Left ventricle myocardium inferior (tissue), 1 donor: ENCODE measurements around the gene ARHGEF17. TPM values are rescaled to one million over a fixed set of nuclear protein-coding genes. Genes with fewer than 3 reads are reported as not detected.

Experiments
- DNase-seq: peaks from one replicate; pipeline ENCODE4 v3.0.0-alpha.2; 2020
- H3K27ac ChIP-seq: fragments of 200-600 bp; replicated peaks from 2 replicates; pipeline ENCODE4 v1.8.0; 2021
- H3K27me3 ChIP-seq: fragments of 200-600 bp; 2 replicates; pipeline ENCODE4 v1.8.0; 2021; ENCODE audit warnings: low read depth
- H3K36me3 ChIP-seq: fragments of 200-600 bp; 2 replicates; pipeline ENCODE4 v1.8.0; 2021
- H3K4me1 ChIP-seq: fragments of 200-600 bp; 2 replicates; pipeline ENCODE4 v1.8.0; 2021
- H3K4me3 ChIP-seq: fragments of 200-600 bp; 2 replicates; pipeline ENCODE4 v1.8.0; 2021; ENCODE audit warnings: mild to moderate bottlenecking, moderate library complexity
- H3K9me3 ChIP-seq: fragments of 200-600 bp; replicated peaks from 2 replicates; pipeline ENCODE4 v1.8.0; 2021
- intact Hi-C: fragments of 100-400 bp; cut with micrococcal nuclease; formaldehyde crosslinking; loops from one replicate; pipeline ENCODE4 v1.11.0; 2022
- total RNA-seq: library from RNA; stranded (reverse); fragmentation: NEBNext Ultra II Directional; extraction: Animal tissue kit (Norgen Biotek cat#: 25700); gene quantifications from one replicate; pipeline ENCODE4 v1.2.1, GENCODE V29; 2021
- TF ChIP-seq, protein P1 (sequence below): fragments of 200-600 bp; IDR thresholded peaks from 2 replicates; pipeline ENCODE4 v1.8.0; 2021; ENCODE audit warnings: antibody characterized with exemption, mild to moderate bottlenecking, borderline replicate concordance
- donor health status: DM: no; HTN: yes; CAD: no; lungs with severe emphysema.

The ARHGEF17 gene
- total RNA-seq, 1 donor from 2014 or later = 53.1 TPM

DNA sequence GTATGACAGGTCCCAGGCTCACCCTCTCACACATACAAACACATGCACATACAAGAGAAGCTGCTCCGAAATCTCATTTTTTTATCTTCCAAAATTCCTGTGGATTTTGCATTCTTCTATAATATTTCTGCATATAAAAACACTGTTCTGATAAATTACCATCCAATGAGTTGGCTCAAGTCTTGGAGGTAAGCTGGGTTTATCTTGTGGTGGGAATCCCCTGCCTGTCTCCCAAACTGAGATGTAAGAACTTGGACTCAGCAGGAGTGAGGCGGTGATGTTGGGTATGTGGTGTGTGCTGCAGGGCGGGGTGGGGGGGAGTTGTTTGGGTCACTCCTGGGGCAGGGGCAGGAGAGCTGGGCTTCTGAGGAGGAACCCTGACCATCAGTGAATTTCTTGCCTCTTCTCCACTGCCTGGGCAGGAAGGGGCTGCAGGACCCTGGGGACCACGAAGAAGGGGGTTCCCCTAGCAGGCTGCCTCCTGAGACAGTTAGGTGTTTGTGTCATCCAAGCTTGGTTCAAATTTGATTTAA, 42.7 kb upstream of the ARHGEF17 start:
- TF ChIP-seq, protein P1, sequence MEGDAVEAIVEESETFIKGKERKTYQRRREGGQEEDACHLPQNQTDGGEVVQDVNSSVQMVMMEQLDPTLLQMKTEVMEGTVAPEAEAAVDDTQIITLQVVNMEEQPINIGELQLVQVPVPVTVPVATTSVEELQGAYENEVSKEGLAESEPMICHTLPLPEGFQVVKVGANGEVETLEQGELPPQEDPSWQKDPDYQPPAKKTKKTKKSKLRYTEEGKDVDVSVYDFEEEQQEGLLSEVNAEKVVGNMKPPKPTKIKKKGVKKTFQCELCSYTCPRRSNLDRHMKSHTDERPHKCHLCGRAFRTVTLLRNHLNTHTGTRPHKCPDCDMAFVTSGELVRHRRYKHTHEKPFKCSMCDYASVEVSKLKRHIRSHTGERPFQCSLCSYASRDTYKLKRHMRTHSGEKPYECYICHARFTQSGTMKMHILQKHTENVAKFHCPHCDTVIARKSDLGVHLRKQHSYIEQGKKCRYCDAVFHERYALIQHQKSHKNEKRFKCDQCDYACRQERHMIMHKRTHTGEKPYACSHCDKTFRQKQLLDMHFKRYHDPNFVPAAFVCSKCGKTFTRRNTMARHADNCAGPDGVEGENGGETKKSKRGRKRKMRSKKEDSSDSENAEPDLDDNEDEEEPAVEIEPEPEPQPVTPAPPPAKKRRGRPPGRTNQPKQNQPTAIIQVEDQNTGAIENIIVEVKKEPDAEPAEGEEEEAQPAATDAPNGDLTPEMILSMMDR = no peak
- H3K4me3 ChIP-seq = no peak overlapping the region
- no peaks in the 10 kb centered on the region for H3K9me3 ChIP-seq
- H3K36me3 ChIP-seq = no peaks in the 10 kb centered on the region
- DNase-seq = no peak
- intact Hi-C loops = no loop called here
- H3K4me1 ChIP-seq = peaks cover 56% of the 10 kb centered on the region
- H3K27ac ChIP-seq = no peak overlapping the region
- H3K27me3 ChIP-seq = peaks cover 14% of the 10 kb centered on the region

DNA sequence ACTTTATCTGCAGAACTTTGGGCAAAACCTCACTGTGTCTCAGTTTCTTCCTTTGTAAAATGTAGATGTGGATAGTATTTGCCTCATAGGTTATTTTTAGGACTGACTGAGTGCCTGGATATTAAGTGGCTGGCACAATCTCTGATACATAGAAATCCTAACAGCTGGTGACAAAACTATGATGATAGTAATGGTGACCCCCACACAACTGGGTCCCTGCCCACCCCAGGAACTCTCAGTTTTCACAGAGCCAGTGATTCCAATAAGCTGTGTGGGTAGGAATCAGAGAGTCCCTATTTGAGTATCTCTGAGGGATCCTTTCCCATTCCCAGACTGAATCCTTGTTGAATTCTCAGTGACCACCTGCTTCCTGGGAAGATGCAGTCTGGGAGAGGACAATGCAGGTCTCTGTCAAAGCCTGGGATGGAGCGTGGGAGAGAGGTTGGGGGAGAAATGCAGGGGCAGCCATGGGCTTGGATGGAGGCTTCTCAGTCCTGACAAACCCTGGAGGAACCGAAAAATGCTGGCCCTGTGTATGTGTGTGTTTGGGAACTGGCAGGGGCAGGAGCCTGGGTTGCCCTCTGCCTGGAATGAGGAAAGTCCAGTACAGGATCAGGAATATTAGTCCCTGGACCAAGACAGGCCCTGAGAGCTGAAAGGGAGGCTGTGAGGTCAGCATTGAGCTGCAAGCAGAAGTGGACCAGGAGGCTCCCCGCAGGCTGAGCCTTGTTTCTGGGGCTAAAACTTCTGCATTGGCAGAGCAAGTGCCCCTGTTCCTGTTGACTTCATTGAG, 42.0 kb upstream of the ARHGEF17 start:
- no peak for DNase-seq
- H3K27ac ChIP-seq = peak overlapping the region; percentile 3
- no peaks in the 10 kb centered on the region for H3K36me3 ChIP-seq
- intact Hi-C loops = no loop called here
- TF ChIP-seq, protein P1 = no peak
- peaks cover 57% of the 10 kb centered on the region for H3K4me1 ChIP-seq
- no peak overlapping the region for H3K4me3 ChIP-seq
- peaks cover 14% of the 10 kb centered on the region for H3K27me3 ChIP-seq
- no peaks in the 10 kb centered on the region for H3K9me3 ChIP-seq

DNA sequence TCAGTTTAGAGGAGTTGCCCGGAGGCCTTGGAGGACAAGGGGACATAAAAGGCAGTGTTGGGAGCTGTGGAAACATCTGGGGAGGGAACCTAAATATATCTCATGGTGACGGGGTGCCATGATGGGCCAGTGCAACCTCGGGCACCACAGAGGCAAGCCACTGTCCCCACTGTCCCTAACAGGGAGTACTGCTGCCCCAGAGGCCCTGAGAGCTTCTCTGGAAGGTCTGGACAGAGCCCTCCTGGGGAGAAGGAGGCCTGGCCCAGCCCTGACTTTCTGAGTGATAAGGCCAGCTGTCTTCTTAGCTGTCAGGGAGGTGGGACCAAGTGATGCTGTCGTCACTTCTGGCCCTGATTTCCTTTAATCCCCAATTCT, 41.4 kb upstream of the ARHGEF17 start:
- peaks cover 14% of the 10 kb centered on the region for H3K27me3 ChIP-seq
- no peaks in the 10 kb centered on the region for H3K9me3 ChIP-seq
- TF ChIP-seq, protein P1 = no peak
- peaks cover 57% of the 10 kb centered on the region for H3K4me1 ChIP-seq
- no peaks in the 10 kb centered on the region for H3K36me3 ChIP-seq
- intact Hi-C loops = no loop called here
- DNase-seq = no peak
- H3K27ac ChIP-seq = peak overlapping the region; percentile 3
- no peak overlapping the region for H3K4me3 ChIP-seq

DNA sequence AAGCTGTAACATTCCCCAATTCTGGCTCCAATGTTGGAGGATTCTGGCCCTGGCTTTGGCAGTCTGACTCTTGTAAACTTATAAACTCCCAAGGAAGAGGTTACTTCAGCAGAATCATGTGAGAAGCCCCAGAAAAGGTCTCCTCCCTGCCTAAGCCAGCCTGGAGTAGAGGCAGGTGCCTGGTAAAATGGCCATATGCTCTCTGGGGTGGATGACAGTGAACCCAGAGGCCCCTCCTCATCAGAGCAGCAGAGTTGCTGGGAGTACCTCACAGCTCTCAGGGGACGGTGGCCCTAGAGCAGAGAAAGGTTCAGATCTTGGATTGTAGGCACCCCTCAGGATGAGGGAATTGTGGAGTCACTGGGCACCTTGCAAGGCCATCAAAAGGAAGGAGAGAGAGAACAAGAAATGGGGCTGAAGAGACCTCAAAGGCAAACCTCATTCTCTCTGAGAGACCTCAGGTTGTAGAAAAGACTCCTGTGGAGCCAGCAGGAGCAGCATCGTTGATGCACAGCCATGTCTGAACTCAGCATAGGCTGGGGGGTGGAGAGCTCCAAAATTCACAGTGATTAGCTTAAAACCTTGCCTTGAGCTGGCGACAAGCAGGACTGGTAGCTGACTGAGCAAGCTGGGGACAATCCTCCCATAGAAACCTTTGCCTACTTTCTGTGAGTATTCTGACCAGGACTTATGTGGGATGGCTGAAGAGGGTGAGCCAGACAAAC, 40.8 kb upstream of the ARHGEF17 start:
- H3K27ac ChIP-seq = peak overlapping the region; percentile 3
- intact Hi-C loops = no loop called here
- H3K4me1 ChIP-seq = peaks cover 57% of the 10 kb centered on the region

DNA sequence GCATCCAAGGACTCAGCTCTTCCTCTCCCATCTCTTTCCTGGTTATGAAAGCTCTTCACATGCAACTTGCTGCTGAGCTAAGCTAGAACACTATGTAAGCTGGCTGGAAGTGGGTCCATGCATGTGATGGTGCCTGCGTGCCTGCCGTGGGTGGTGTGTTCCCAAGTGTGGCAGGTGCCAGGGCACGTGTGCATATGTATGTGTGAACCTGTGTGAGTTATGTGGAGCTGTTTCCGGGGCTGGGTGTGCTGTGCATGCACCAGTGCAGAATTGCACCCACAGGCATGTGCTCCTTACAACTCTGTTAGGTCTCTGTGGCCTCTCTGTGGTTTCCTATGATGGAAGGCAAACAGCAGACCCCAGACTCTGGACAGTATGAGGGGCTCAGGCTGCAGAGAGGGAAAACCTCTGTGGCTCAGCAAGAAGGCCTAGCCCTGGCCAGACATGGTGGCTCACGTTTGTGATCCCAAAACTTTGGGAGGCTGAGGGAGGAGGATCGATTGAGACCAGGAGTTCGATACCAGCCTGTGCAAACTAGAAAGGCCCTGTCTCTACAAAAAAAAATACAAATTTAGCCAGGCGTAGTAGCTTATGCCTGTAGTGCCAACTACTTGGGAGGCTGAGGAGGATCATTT, 40.1 kb upstream of the ARHGEF17 start:
- Histone ChIP-seq H3K4me3 (no peak overlapping the region), H3K27ac (no peak overlapping the region), H3K9me3 (no peaks in the 10 kb centered on the region), H3K4me1 (peaks cover 57% of the 10 kb centered on the region), H3K27me3 (peaks cover 14% of the 10 kb centered on the region), H3K36me3 (no peaks in the 10 kb centered on the region)
- intact Hi-C loops = no loop called here
- TF ChIP-seq, protein P1 = no peak
- no peak for DNase-seq

More for the DNA sequence above, 40.8 kb upstream of the ARHGEF17 start:
- H3K4me3 ChIP-seq = no peak overlapping the region
- no peaks in the 10 kb centered on the region for H3K36me3 ChIP-seq
- H3K9me3 ChIP-seq = no peaks in the 10 kb centered on the region
- H3K27me3 ChIP-seq = peaks cover 14% of the 10 kb centered on the region
- DNase-seq = no peak
- TF ChIP-seq, protein P1 = no peak
